Large intestine (tissue), 3 donors: Measurements from ENCODE around the gene CD300LB. TPM values are rescaled to one million over a fixed set of nuclear protein-coding genes. Genes with fewer than 3 reads are reported as not detected.

Experiments used
- DNase-seq, 2 donors: peaks; one replicate each; pipeline versions ENCODE4 v3.0.0 to v3.0.0-alpha.2; 2013
- H3K27ac ChIP-seq: one replicate; pipeline ENCODE4 v1.5.1; 2013; ENCODE audit warnings: low read length
- H3K27me3 ChIP-seq: 2 replicates; pipeline ENCODE4 v1.6.1; 2013; ENCODE audit warnings: low read length; ENCODE audit not compliant: control insufficient read depth, insufficient read depth
- H3K36me3 ChIP-seq: 2 replicates; pipeline ENCODE4 v1.6.1; 2013; ENCODE audit warnings: low read length; ENCODE audit not compliant: control insufficient read depth, insufficient read depth
- H3K4me1 ChIP-seq: one replicate; pipeline ENCODE4 v1.6.1; 2013; ENCODE audit warnings: low read length; ENCODE audit not compliant: control insufficient read depth, insufficient read depth
- H3K4me3 ChIP-seq: one replicate; pipeline ENCODE4 v1.5.1; 2013; ENCODE audit warnings: low read length
- H3K9me3 ChIP-seq: one replicate; pipeline ENCODE4 v1.6.1; 2013; ENCODE audit warnings: mild to moderate bottlenecking, low read depth, low read length, moderate library complexity; ENCODE audit not compliant: control insufficient read depth
- WGBS: methylation state at CpG from one replicate; pipeline ENCODE4 v1.1.5; 2013; ENCODE audit warnings: low lambda C conversion rate; ENCODE audit not compliant: insufficient coverage; 5-methylcytosine and 5-hydroxymethylcytosine counted together
- polyA plus RNA-seq: library from polyadenylated mRNA; unstranded; fragments of 120-200 nt; gene quantifications from one replicate; pipeline ENCODE4 v1.2.1, GENCODE V29; 2013

CD300LB gene
- polyA plus RNA-seq, 1 donor: 0.27 TPM

GRCh38 chr17:74478420-74479100 lies 52.7 kb downstream of the CD300LB start:
- no peaks in the 10 kb centered on the region for H3K9me3 ChIP-seq
- H3K4me3 ChIP-seq: no peak overlapping the region
- no peaks in the 10 kb centered on the region for H3K27me3 ChIP-seq
- no peaks in the 10 kb centered on the region for H3K36me3 ChIP-seq
- 55% methylated on average over 2 of the region's 6 CpGs for WGBS
- H3K27ac ChIP-seq: no peak overlapping the region
- no peaks in the 10 kb centered on the region for H3K4me1 ChIP-seq
- no peak for DNase-seq

- Histone ChIP-seq H3K9me3 (no peaks in the 10 kb centered on the region), H3K4me3 (no peak overlapping the region), H3K4me1 (no peaks in the 10 kb centered on the region), H3K36me3 (no peaks in the 10 kb centered on the region), H3K27ac (no peak overlapping the region), H3K27me3 (no peaks in the 10 kb centered on the region)
- WGBS: 86% methylated on average over 1 of the region's 4 CpGs
- no peak for DNase-seq
Observed at GRCh38 chr17:74477411-74477810, 53.9 kb downstream of the CD300LB start.

- WGBS: 100% methylated on average over 1 of the region's 4 CpGs
- H3K36me3 ChIP-seq: no peaks in the 10 kb centered on the region
- no peak for DNase-seq
- no peaks in the 10 kb centered on the region for H3K9me3 ChIP-seq
- H3K27ac ChIP-seq: no peak overlapping the region
- no peaks in the 10 kb centered on the region for H3K4me1 ChIP-seq
- no peaks in the 10 kb centered on the region for H3K27me3 ChIP-seq
- no peak overlapping the region for H3K4me3 ChIP-seq
Observed at GRCh38 chr17:74475189-74475588, 56.1 kb downstream of the CD300LB start.

DNA sequence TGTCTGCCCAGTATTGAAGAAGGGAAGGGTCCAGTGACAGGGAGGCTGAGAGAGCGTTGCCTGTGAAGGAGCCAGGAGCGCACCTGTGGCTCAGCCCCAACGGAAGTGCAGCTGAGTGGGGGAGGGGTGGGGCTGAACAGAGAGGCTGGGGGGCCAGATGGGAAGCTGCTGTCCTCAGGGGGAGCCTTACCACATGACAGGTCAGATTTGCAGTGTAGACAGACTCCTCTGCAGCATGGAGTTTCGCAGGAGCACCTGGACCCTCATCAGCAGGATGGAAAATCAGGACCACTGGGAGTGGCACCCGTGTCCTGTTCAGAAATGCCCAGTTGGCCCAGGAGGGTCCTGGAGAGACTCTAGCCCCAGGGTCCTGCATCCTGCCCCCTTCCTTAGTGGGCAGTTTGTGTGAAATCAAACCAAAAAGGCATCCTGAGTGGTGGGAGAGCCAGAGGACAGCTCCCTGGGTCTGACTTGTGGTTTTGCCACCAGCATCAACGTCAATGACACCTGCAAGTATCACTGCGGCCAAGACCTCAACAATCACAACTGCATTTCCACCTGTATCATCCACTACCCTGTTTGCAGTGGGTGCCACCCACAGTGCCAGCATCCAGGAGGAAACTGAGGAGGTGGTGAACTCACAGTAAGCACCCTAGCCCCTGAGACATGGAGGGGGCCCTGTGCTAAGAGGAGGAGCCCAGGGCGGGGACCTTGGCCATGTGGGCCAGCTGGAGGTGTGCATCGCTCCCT lies 57.1 kb downstream of the CD300LB start:
- H3K36me3 ChIP-seq: no peaks in the 10 kb centered on the region
- no peaks in the 10 kb centered on the region for H3K4me1 ChIP-seq
- WGBS: no CpG with 5 or more reads among the region's 9 CpGs
- H3K4me3 ChIP-seq: no peak overlapping the region
- no peak for DNase-seq
- no peaks in the 10 kb centered on the region for H3K9me3 ChIP-seq
- H3K27ac ChIP-seq: no peak overlapping the region
- no peaks in the 10 kb centered on the region for H3K27me3 ChIP-seq

GRCh38 chr17:74473294-74473693 lies 58.0 kb downstream of the CD300LB start:
- Histone ChIP-seq H3K27ac (no peak overlapping the region), H3K4me3 (no peak overlapping the region), H3K9me3 (no peaks in the 10 kb centered on the region), H3K4me1 (no peaks in the 10 kb centered on the region), H3K27me3 (no peaks in the 10 kb centered on the region), H3K36me3 (no peaks in the 10 kb centered on the region)
- DNase-seq: no peak
- no CpG with 5 or more reads among the region's 8 CpGs for WGBS

DNA sequence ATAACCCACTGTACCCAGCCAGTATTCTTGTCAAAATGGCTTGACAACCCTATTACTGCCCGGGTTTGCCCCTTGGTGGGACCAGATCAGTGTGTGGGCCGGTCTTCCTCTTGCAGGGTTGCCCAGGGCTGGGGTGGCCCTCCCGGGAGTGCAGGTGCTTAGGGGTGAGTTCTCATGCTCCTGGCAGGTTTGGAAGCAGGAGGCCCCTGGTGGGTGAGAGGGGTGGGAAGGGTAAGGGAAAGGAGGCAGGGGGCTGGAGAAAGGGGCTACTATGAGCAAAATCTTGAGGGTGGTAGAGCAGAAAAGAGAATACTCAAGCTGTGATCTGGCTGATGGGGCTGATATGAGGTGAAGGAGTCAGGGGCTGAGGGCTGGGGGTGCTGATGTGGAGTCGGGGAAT lies 58.4 kb downstream of the CD300LB start:
- no peaks in the 10 kb centered on the region for H3K9me3 ChIP-seq
- no peaks in the 10 kb centered on the region for H3K27me3 ChIP-seq
- H3K27ac ChIP-seq: no peak overlapping the region
- H3K4me1 ChIP-seq: no peaks in the 10 kb centered on the region
- H3K4me3 ChIP-seq: no peak overlapping the region
- DNase-seq: no peak
- no CpG with 5 or more reads among the region's 4 CpGs for WGBS
- no peaks in the 10 kb centered on the region for H3K36me3 ChIP-seq

DNA sequence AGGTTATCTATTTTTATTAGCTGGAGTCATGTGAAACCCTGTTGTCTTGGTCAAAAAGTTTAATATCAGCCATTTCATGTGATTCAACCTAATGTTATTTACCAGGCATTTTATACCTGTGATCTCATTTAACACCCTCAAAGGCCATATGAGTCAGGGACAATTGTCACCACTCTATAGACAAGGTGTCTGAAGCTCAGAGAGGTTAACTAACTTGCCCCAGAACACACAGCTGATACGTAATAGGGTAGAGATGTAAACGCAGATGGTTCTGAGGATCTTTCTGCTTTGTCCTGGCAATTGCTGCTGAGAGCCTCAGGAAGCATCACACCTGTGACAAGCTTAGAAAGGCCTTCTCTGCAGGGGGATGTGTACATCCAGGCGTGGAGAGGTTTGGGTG lies 59.9 kb downstream of the CD300LB start:
- H3K9me3 ChIP-seq: no peaks in the 10 kb centered on the region
- peaks cover 13% of the 10 kb centered on the region for H3K27me3 ChIP-seq
- no CpG with 5 or more reads among the region's 3 CpGs for WGBS
- no peaks in the 10 kb centered on the region for H3K4me1 ChIP-seq
- no peak overlapping the region for H3K27ac ChIP-seq
- H3K4me3 ChIP-seq: no peak overlapping the region
- no peak for DNase-seq
- H3K36me3 ChIP-seq: no peaks in the 10 kb centered on the region

Other genes starting within 250 kb of the CD300LB start
- 5.7 TPM for gene KIF19, start 205.2 kb downstream of the CD300LB start, polyA plus RNA-seq
- 1.1 TPM for gene BTBD17, start 169.6 kb downstream of the CD300LB start, polyA plus RNA-seq
- 0.97 TPM for gene GPR142, start 164.0 kb downstream of the CD300LB start, polyA plus RNA-seq
- 38.8 TPM for gene GPRC5C, start 99.4 kb downstream of the CD300LB start, polyA plus RNA-seq
- gene CD300A, start 64.8 kb downstream of the CD300LB start, polyA plus RNA-seq: 6.7 TPM
- 0.99 TPM for gene CD300C, start 14.6 kb upstream of the CD300LB start, polyA plus RNA-seq
- 0.15 TPM for gene CD300H, start 36.0 kb upstream of the CD300LB start, polyA plus RNA-seq
- gene CD300LD, start 60.8 kb upstream of the CD300LB start, polyA plus RNA-seq: not detected
- gene CD300E, start 92.3 kb upstream of the CD300LB start, polyA plus RNA-seq: 0.12 TPM
- gene CD300LF, start 181.4 kb upstream of the CD300LB start, polyA plus RNA-seq: 2.2 TPM
- gene RAB37, start 205.8 kb upstream of the CD300LB start, polyA plus RNA-seq: 14.3 TPM
- gene NHERF1, start 217.2 kb upstream of the CD300LB start, polyA plus RNA-seq: 395 TPM
- gene NAT9, start 244.9 kb upstream of the CD300LB start, polyA plus RNA-seq: 34.2 TPM